MCF 10A (cell line): ENCODE measurements around the gene HHATL. TPM values are rescaled to one million over a fixed set of nuclear protein-coding genes. Genes with fewer than 3 reads are reported as not detected.
A peak's percentile ranks its signal among the peaks of the same experiment; 100 is the strongest.

ENCODE experiments used
- BruUV-seq: library from RNA; stranded (reverse); fragments of 400-500 nt; replicated peaks from 2 replicates; lab custom pipeline; 2021; lab: Mats Ljungman, UMichigan
- CTCF ChIA-PET: fragments of 300-600 bp; sonication (Branson Sonifier 250); formaldehyde crosslinking; extraction: SDS; loops from one replicate; lab custom pipeline; 2021; ENCODE audit warnings: antibody characterized with exemption, inconsistent platforms; lab: Yijun Ruan, JAX
- POLR2A ChIA-PET: fragments of 300-600, 350-650 bp; sonication (Branson Sonifier 250); formaldehyde crosslinking; extraction: SDS; loops from one replicate; lab custom pipeline; 2020; ENCODE audit warnings: antibody characterized with exemption, inconsistent platforms; lab: Yijun Ruan, JAX
- DNase-seq: peaks from one replicate; pipeline ENCODE4 v3.0.0-alpha.2; 2018; ENCODE audit not compliant: unreplicated experiment
- H3K27ac Mint-ChIP-seq: one replicate; pipeline ENCODE4 v1.8.0; 2022; ENCODE audit warnings: mild to moderate bottlenecking, low read depth, mixed read lengths; ENCODE audit not compliant: unreplicated experiment
- H3K27me3 Mint-ChIP-seq: one replicate; pipeline ENCODE4 v1.8.0; 2022; ENCODE audit warnings: mixed read lengths; ENCODE audit not compliant: insufficient read depth, unreplicated experiment
- H3K36me3 Mint-ChIP-seq: one replicate; pipeline ENCODE4 v1.8.0; 2022; ENCODE audit warnings: mild to moderate bottlenecking, moderate library complexity, mixed read lengths; ENCODE audit not compliant: insufficient read depth, unreplicated experiment
- H3K4me1 Mint-ChIP-seq: one replicate; pipeline ENCODE4 v1.8.0; 2022; ENCODE audit warnings: mixed read lengths; ENCODE audit not compliant: insufficient read depth, unreplicated experiment
- H3K4me3 Mint-ChIP-seq: one replicate; pipeline ENCODE4 v1.8.0; 2022; ENCODE audit warnings: mild to moderate bottlenecking, moderate library complexity, mixed read lengths; ENCODE audit not compliant: unreplicated experiment
- H3K9me3 Mint-ChIP-seq: one replicate; pipeline ENCODE4 v1.8.0; 2022; ENCODE audit warnings: mixed read lengths; ENCODE audit not compliant: unreplicated experiment
- intact Hi-C: fragments of 100-400 bp; cut with micrococcal nuclease; formaldehyde crosslinking; loops from 2 replicates; pipeline ENCODE4 v1.14.1; 2022
- total RNA-seq: library from RNA; stranded (reverse); gene quantifications from 2 replicates; pipeline ENCODE4 v1.2.3, GENCODE V29; 2022
- TF ChIP-seq, protein P1 (sequence below): fragments of 200-600 bp; IDR thresholded peaks from one replicate; pipeline ENCODE4 v1.8.0; 2022; ENCODE audit warnings: antibody characterized with exemption, mild to moderate bottlenecking; ENCODE audit not compliant: unreplicated experiment

HHATL gene
- total RNA-seq, 1 experiment from 2014 or later = not detected

DNA sequence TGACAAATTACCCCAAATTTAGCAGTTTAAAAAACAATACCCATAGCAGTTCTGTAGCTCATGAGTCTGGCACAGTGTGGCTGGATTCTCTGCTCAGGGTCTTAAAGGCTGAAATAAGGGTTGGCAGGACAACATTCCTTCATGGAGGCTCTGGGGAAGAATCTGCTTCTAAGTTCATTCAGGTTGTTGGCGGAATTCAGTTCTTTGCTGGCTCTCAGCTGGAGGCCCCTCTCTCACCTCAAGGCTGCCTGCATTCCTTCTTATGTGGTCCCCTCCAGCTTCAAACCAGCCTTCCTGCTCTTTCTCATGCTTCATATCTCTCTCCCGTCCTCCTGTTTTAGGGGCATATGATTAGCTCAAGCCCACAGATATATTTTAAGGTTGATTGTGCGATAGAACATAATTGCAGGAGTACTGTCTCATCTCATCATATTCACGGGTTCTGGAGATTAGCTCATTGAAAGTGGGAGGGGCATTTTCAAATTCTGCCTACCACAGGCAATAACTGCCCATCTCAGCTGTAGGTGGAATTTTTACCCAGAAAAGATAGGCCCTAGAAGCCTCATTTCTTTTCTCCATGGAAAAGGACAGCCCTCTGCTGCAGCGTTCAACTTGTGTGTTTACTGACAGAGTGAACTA lies 54.7 kb downstream of the HHATL start:
- POLR2A ChIA-PET = interaction anchor here (0.7 to 1.2 kb wide), 5 partner anchors 8 to 50 kb away, joined by 3 to 4 read pairs (median 3); no protein-coding TSS in a partner anchor
- DNase-seq = no peak
- CTCF ChIA-PET = interaction anchor here (0.5 to 1.7 kb wide), 6 partner anchors 34 to 146 kb away, joined by 3 to 7 read pairs (median 4); no protein-coding TSS in a partner anchor
- Mint-ChIP-seq H3K9me3 (no peaks in the 10 kb centered on the region), H3K4me3 (no peak overlapping the region), H3K27ac (peak overlapping the region; percentile 6), H3K27me3 (no peaks in the 10 kb centered on the region), H3K36me3 (peaks cover 16% of the 10 kb centered on the region), H3K4me1 (peaks cover 27% of the 10 kb centered on the region)
- intact Hi-C loops = no loop called here
- TSS peak; percentile 3 for BruUV-seq
- TF ChIP-seq, protein P1, sequence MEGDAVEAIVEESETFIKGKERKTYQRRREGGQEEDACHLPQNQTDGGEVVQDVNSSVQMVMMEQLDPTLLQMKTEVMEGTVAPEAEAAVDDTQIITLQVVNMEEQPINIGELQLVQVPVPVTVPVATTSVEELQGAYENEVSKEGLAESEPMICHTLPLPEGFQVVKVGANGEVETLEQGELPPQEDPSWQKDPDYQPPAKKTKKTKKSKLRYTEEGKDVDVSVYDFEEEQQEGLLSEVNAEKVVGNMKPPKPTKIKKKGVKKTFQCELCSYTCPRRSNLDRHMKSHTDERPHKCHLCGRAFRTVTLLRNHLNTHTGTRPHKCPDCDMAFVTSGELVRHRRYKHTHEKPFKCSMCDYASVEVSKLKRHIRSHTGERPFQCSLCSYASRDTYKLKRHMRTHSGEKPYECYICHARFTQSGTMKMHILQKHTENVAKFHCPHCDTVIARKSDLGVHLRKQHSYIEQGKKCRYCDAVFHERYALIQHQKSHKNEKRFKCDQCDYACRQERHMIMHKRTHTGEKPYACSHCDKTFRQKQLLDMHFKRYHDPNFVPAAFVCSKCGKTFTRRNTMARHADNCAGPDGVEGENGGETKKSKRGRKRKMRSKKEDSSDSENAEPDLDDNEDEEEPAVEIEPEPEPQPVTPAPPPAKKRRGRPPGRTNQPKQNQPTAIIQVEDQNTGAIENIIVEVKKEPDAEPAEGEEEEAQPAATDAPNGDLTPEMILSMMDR = no peak

Other genes starting within 250 kb of the HHATL start
- gene VIPR1, start 200.2 kb downstream of the HHATL start, total RNA-seq = 0.28 and 0.54 TPM in 2 replicates
- 52.1 and 55.7 TPM in 2 replicates for gene SEC22C, start 120.8 kb downstream of the HHATL start, total RNA-seq
- gene SS18L2, start 111.9 kb downstream of the HHATL start, total RNA-seq = 22.1 and 26.2 TPM in 2 replicates
- gene NKTR, start 102.1 kb downstream of the HHATL start, total RNA-seq = 63.4 and 63.5 TPM in 2 replicates
- gene ZBTB47, start 49.1 kb downstream of the HHATL start, total RNA-seq = 10.9 and 12.4 TPM in 2 replicates
- not detected in 2 replicates for gene KLHL40, start 17.3 kb downstream of the HHATL start, total RNA-seq
- gene CCDC13, start 70.5 kb upstream of the HHATL start, total RNA-seq = 1.1 and 1.3 TPM in 2 replicates
- 140 and 161 TPM in 2 replicates for gene HIGD1A, start 101.7 kb upstream of the HHATL start, total RNA-seq
- 0.42 and 0.61 TPM in 2 replicates for gene ACKR2, start 106.6 kb upstream of the HHATL start, total RNA-seq
- gene CYP8B1, start 173.1 kb upstream of the HHATL start, total RNA-seq = not detected in 2 replicates
- not detected in 2 replicates for gene ZNF662, start 203.3 kb upstream of the HHATL start, total RNA-seq